GF-D8 (cell line): ENCODE data around the gene ATP6V1C2.
"Not testable (repeated sequence)": the region's sequence is repeated elsewhere in the genome, so short reads cannot be mapped to it uniquely, and the experiment has no call there.

Experiments used
- DNase-seq: peaks from one replicate; lab custom pipeline; 2025; lab: John Stamatoyannopoulos, UW

Gene ATP6V1C2

GRCh38 chr2:10813163-10814138 is 92.0 kb downstream of the ATP6V1C2 start:
- not testable (repeated sequence) for DNase-seq

GRCh38 chr2:10814142-10814541 is 92.7 kb downstream of the ATP6V1C2 start:
- DNase-seq: no peak

- DNase-seq: no peak
These were observed 93.3 kb downstream of the ATP6V1C2 start for GRCh38 chr2:10814571-10815331.

GRCh38 chr2:10817413-10817812 is 96.0 kb downstream of the ATP6V1C2 start:
- DNase-seq: no peak

GRCh38 chr2:10818305-10818704 is 96.9 kb downstream of the ATP6V1C2 start:
- DNase-seq: not testable (repeated sequence)

GRCh38 chr2:10818984-10819383 is 97.6 kb downstream of the ATP6V1C2 start:
- DNase-seq: no peak

- no peak for DNase-seq
These were observed 98.4 kb downstream of the ATP6V1C2 start for GRCh38 chr2:10819714-10820314.

- DNase-seq: no peak
These were observed 99.1 kb downstream of the ATP6V1C2 start for GRCh38 chr2:10820562-10820961.

GRCh38 chr2:10820978-10821695 is 99.7 kb downstream of the ATP6V1C2 start:
- no peak for DNase-seq

GRCh38 chr2:10824191-10824590 is 102.8 kb downstream of the ATP6V1C2 start:
- no peak for DNase-seq

- no peak for DNase-seq
These were observed 104.6 kb downstream of the ATP6V1C2 start for GRCh38 chr2:10826026-10826425.

GRCh38 chr2:10826625-10827024 is 105.2 kb downstream of the ATP6V1C2 start:
- DNase-seq: no peak

- no peak for DNase-seq
These were observed 106.9 kb downstream of the ATP6V1C2 start for GRCh38 chr2:10828346-10828745.

GRCh38 chr2:10829299-10829698 is 107.9 kb downstream of the ATP6V1C2 start:
- DNase-seq: no peak

- no peak for DNase-seq
These were observed 108.8 kb downstream of the ATP6V1C2 start for GRCh38 chr2:10830203-10830602.

- no peak for DNase-seq
These were observed 109.4 kb downstream of the ATP6V1C2 start for GRCh38 chr2:10830641-10831399.

GRCh38 chr2:10831400-10831985 is 110.1 kb downstream of the ATP6V1C2 start:
- no peak for DNase-seq

- DNase-seq: no peak
These were observed 110.9 kb downstream of the ATP6V1C2 start for GRCh38 chr2:10832203-10832936.

GRCh38 chr2:10833021-10833420 is 111.6 kb downstream of the ATP6V1C2 start:
- DNase-seq: no peak

GRCh38 chr2:10834068-10834655 is 112.7 kb downstream of the ATP6V1C2 start:
- no peak for DNase-seq
